HFFc6 (cell line): ENCODE results near the gene SIL1. TPM values are rescaled to one million over a fixed set of nuclear protein-coding genes. Genes with fewer than 3 reads are reported as not detected.
"Not testable (repeated sequence)": the region's sequence is repeated elsewhere in the genome, so short reads cannot be mapped to it uniquely, and the experiment has no call there.

Experiments
- DNase-seq: peaks from one replicate; pipeline ENCODE4 v3.0.0-alpha.2; 2018
- H3K27ac Mint-ChIP-seq: 2 replicates; pipeline ENCODE4 v1.8.0; 2020; ENCODE audit warnings: mild to moderate bottlenecking, mixed read lengths
- H3K27me3 Mint-ChIP-seq: 2 replicates; pipeline ENCODE4 v1.8.0; 2021; ENCODE audit warnings: mild to moderate bottlenecking, moderate library complexity, mixed read lengths; ENCODE audit not compliant: insufficient read depth
- H3K36me3 Mint-ChIP-seq: 2 replicates; pipeline ENCODE4 v1.8.0; 2021; ENCODE audit warnings: low read depth, mixed read lengths
- H3K4me1 Mint-ChIP-seq: 2 replicates; pipeline ENCODE4 v1.8.0; 2020; ENCODE audit warnings: low read depth, mixed read lengths
- H3K4me3 Mint-ChIP-seq: 2 replicates; pipeline ENCODE4 v1.8.0; 2020; ENCODE audit warnings: mild to moderate bottlenecking, moderate library complexity, mixed read lengths
- H3K9me3 Mint-ChIP-seq: 2 replicates; pipeline ENCODE4 v1.8.0; 2020; ENCODE audit warnings: mild to moderate bottlenecking, mixed read lengths
- total RNA-seq, 6 experiments: library from RNA; stranded (reverse); fragmentation: NEBNext Ultra II Directional; extraction: Animal tissue kit (Norgen Biotek cat#: 25700); gene quantifications; 2 replicates in 1 of 6; 3 replicates in 5 of 6; pipeline ENCODE4 v1.2.3, GENCODE V29; 2021
- TF ChIP-seq, protein P1 (sequence below): fragments of 200-600 bp; sonication (generic); IDR thresholded peaks from 2 replicates; pipeline ENCODE4 v1.5.0; 2021; ENCODE audit warnings: antibody characterized with exemption, mild to moderate bottlenecking

The SIL1 gene
- total RNA-seq, 6 experiments from 2014 or later: 64.7 to 84.7 (median 78.7) TPM

DNA sequence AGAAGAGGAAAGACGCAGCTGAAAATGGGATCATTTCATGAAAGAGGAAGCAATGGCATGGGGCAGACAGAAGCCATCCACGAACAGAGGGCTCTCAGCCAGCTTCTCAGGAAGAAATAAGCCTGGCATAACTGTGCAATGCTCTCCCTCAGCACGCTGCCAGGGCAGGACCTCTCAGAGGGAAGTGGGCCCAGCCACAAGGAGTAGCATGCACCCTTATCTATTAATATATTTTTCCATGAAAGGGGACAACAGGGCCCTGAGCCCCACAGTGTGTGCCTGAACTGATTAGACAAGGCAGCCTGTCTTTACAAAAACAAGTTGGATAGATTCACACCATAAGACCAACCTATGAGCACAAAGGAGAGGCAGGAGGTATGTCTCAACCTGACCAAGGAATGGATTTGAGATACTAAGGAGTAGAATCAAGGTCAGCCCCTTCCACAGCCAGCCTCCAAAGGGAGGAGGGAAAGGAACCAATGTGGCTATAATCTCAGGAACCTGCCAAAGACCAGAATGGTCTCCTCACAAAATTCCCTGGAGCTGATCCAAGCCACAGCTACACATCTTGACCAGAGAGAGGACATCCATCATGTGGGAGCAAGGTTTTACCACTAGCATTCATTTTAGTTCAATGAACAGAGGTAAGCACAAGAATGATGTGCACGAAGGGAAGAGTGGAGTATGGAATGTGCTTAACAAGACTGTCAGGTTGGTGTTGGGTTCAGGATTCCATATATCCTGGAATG lies 154.8 kb downstream of the SIL1 start:
- H3K36me3 Mint-ChIP-seq: peaks cover 18% of the 10 kb centered on the region
- no peak for DNase-seq
- peaks cover 4% of the 10 kb centered on the region; the same call in 1 of the 2 replicates for H3K9me3 Mint-ChIP-seq
- TF ChIP-seq, protein P1, sequence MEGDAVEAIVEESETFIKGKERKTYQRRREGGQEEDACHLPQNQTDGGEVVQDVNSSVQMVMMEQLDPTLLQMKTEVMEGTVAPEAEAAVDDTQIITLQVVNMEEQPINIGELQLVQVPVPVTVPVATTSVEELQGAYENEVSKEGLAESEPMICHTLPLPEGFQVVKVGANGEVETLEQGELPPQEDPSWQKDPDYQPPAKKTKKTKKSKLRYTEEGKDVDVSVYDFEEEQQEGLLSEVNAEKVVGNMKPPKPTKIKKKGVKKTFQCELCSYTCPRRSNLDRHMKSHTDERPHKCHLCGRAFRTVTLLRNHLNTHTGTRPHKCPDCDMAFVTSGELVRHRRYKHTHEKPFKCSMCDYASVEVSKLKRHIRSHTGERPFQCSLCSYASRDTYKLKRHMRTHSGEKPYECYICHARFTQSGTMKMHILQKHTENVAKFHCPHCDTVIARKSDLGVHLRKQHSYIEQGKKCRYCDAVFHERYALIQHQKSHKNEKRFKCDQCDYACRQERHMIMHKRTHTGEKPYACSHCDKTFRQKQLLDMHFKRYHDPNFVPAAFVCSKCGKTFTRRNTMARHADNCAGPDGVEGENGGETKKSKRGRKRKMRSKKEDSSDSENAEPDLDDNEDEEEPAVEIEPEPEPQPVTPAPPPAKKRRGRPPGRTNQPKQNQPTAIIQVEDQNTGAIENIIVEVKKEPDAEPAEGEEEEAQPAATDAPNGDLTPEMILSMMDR: no peak
- H3K27me3 Mint-ChIP-seq: no peaks in the 10 kb centered on the region; the same call in 1 of the 2 replicates
- no peak overlapping the region for H3K27ac Mint-ChIP-seq
- no peaks in the 10 kb centered on the region for H3K4me1 Mint-ChIP-seq
- no peak overlapping the region for H3K4me3 Mint-ChIP-seq

DNA sequence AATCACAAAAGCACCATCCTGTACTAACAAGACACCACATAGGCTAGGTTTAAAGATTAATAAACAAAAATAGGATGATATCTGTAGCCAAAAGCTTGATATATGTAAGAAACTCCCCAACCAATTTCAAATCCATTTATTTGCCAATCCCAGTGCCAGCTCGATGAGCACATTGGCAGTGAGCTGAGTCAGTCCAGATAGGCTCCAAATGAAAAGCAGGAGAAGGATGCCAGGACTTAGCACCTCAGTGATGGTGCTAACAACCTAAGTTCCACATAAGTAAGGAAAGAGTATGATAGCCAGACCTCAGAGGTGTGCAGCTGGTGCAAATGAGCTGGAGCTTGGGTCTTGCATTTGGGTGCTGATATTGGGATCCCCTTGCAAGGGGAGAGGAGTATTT lies 158.1 kb downstream of the SIL1 start:
- Mint-ChIP-seq H3K9me3 (peaks cover 26% of the 10 kb centered on the region), H3K36me3 (peaks cover 43% of the 10 kb centered on the region), H3K27me3 (peaks cover 2% of the 10 kb centered on the region; the same call in 1 of the 2 replicates), H3K4me1 (peaks cover 9% of the 10 kb centered on the region), H3K4me3 (no peak overlapping the region), H3K27ac (no peak overlapping the region)
- no peak for DNase-seq
- TF ChIP-seq, protein P1: no peak

DNA sequence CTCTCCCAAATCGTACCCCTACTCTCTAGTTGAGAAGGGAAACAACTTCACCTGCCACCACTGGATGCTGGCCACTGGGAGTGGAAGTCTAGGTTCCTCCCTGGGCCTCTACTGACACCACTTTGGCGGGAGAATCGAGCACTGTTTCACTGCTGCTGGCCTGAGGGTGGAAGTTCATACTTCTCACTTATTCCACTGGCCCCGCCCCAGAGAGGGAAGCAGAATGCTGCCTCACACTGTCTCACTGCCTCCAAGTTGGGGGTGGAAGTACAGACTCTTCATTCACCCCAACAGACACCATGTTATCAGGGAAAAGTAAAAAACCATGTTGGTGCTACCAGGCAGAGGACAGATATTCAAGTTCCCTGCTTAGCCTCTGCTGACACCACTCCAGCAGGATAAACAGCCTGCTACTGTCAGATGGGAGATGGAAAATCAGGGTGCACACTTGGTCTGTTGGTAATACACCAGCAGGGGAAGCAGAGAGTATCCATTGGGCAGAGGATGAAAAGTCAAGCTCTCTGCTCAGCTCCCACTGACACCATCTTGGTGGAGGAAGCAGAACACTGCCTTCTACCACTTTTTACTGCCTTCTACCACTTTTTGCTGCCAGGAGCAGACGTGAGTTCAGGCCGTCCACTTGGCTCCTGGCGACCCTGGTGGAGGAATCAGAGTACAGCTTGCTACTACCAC lies 159.4 kb downstream of the SIL1 start:
- TF ChIP-seq, protein P1: 0 out of 2 replicates have a peak, but pooled peaks have one; percentile 26
- Mint-ChIP-seq H3K4me3 (no peak overlapping the region), H3K27ac (no peak overlapping the region), H3K4me1 (peaks cover 9% of the 10 kb centered on the region), H3K27me3 (peaks cover 2% of the 10 kb centered on the region; the same call in 1 of the 2 replicates), H3K36me3 (peaks cover 43% of the 10 kb centered on the region), H3K9me3 (peaks cover 26% of the 10 kb centered on the region)
- no peak for DNase-seq

DNA sequence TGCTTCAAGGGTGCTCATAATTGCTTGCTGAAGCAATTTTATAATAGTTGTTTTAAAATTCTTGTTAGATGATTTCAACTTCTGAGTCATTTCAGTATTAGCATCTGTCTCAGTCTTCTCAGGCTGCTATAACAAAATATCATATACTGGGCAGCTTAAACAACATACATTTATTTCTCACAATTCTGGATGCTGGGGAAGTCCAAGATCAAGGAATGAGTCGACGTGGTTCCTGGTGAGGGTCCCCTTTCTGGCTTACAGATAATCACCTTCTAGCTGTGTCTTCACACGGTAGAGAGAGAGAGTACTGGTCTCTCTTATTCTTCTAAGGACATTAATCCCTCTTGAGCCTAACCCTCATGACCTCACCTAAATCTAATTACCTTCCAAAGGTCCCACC lies 160.4 kb downstream of the SIL1 start:
- TF ChIP-seq, protein P1: no peak
- peaks cover 9% of the 10 kb centered on the region for H3K4me1 Mint-ChIP-seq
- DNase-seq: no peak
- H3K9me3 Mint-ChIP-seq: peaks cover 35% of the 10 kb centered on the region
- H3K36me3 Mint-ChIP-seq: peaks cover 50% of the 10 kb centered on the region
- no peak overlapping the region for H3K4me3 Mint-ChIP-seq
- H3K27me3 Mint-ChIP-seq: peaks cover 2% of the 10 kb centered on the region; the same call in 1 of the 2 replicates
- H3K27ac Mint-ChIP-seq: no peak overlapping the region

DNA sequence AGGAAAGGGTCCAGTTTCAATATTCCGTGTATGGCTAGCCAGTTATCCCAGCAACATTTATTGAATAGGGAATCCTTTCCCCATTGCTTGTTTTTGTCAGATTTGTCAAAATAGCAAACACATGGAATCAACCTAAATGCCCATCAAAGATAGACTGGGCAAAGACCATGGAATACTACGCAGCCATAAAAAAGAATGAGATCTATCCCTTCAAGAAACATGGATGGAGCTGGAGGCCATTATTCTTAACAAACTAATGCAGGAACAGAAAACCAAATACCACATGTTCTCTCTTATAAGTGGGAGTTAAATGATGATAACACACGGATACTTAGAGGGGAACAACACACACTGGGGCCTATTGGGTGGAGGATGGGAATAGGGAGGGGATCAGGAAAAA lies 161.8 kb downstream of the SIL1 start:
- H3K9me3 Mint-ChIP-seq: peaks cover 35% of the 10 kb centered on the region
- not testable (repeated sequence) for H3K27me3 Mint-ChIP-seq

DNA sequence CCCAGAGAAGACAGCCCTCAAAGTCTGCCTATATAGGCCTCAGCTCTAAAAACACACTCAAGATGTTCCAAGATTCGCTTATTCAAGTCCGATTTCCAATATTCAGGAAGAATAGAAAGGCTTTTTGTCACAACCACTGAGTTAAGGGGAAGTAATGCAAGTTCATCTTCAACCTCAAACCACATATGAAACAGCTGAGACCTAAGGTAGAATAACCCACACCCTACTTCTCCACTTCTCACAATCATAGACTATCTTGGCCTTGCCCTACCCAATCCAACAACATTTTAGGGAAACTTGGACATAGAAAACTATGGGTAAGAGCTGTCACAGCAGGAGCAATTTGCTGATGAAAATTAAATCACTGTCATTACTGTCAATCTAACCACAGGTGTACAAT lies 171.0 kb downstream of the SIL1 start:
- Mint-ChIP-seq H3K4me3 (no peak overlapping the region), H3K27me3 (no peaks in the 10 kb centered on the region; the same call in 1 of the 2 replicates), H3K27ac (peak overlapping the region; percentile 89), H3K4me1 (peaks cover 29% of the 10 kb centered on the region), H3K9me3 (no peaks in the 10 kb centered on the region; the same call in 1 of the 2 replicates), H3K36me3 (peaks cover 15% of the 10 kb centered on the region)
- TF ChIP-seq, protein P1: no peak
- no peak for DNase-seq

More for the DNA sequence above, 161.8 kb downstream of the SIL1 start:
- H3K4me1 Mint-ChIP-seq, DNase-seq, H3K4me3 Mint-ChIP-seq, H3K27ac Mint-ChIP-seq: not testable (repeated sequence)
- H3K36me3 Mint-ChIP-seq: peaks cover 50% of the 10 kb centered on the region
